HL-60 (cell line): Measurements from ENCODE around the gene ATP6V1B1.

Source experiments
- POLR2AphosphoS5 ChIP-seq: IDR thresholded peaks from 2 replicates; pipeline ENCODE4 v1.6.1; 2012; ENCODE audit warnings: low read depth
- TF ChIP-seq, protein P1 (sequence below): IDR thresholded peaks from 2 replicates; pipeline ENCODE4 v1.6.1; 2012; ENCODE audit warnings: low read depth; ENCODE audit not compliant: insufficient replicate concordance

DNA sequence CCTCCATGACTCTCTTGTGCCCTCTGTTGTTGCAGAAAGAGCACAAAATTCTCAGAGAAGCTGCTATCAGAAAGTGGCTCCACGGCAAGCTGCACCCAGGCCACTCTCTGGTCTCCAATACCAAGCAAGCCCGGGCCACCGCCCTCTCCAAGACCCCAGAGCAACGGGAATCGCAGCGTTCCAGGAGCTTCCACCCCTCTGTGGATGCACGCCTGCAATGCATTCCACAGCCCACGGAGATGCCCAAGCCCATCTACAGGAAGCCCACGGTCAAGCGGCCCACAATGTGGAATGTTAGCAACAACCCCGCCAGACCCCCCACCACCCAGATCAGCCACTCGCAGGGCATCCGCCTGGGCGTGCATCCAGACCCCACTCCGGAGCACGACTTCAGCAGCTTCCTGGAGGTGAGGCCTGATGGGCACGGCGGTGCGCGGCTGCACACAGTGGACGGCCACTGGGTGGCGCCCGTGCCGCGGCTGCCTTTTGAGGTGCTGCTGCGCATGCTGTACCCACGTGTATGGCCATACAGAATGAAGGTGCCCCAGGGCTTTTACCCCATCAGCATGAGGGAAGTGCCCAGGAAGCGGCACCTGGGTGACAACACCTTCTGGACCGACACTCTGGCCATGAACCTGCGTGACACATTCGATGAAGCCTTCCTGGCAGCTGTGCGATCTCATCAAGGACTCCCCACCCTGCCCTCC lies 49.0 kb downstream of the ATP6V1B1 start:
- TF ChIP-seq, protein P1, sequence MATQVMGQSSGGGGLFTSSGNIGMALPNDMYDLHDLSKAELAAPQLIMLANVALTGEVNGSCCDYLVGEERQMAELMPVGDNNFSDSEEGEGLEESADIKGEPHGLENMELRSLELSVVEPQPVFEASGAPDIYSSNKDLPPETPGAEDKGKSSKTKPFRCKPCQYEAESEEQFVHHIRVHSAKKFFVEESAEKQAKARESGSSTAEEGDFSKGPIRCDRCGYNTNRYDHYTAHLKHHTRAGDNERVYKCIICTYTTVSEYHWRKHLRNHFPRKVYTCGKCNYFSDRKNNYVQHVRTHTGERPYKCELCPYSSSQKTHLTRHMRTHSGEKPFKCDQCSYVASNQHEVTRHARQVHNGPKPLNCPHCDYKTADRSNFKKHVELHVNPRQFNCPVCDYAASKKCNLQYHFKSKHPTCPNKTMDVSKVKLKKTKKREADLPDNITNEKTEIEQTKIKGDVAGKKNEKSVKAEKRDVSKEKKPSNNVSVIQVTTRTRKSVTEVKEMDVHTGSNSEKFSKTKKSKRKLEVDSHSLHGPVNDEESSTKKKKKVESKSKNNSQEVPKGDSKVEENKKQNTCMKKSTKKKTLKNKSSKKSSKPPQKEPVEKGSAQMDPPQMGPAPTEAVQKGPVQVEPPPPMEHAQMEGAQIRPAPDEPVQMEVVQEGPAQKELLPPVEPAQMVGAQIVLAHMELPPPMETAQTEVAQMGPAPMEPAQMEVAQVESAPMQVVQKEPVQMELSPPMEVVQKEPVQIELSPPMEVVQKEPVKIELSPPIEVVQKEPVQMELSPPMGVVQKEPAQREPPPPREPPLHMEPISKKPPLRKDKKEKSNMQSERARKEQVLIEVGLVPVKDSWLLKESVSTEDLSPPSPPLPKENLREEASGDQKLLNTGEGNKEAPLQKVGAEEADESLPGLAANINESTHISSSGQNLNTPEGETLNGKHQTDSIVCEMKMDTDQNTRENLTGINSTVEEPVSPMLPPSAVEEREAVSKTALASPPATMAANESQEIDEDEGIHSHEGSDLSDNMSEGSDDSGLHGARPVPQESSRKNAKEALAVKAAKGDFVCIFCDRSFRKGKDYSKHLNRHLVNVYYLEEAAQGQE = no peak
- TF ChIP-seq POLR2AphosphoS5 = no peak
